ENCODE results near the gene C1orf56. TPM values are rescaled to one million over a fixed set of nuclear protein-coding genes. Genes with fewer than 3 reads are reported as not detected.
A peak's percentile ranks its signal among the peaks of the same experiment; 100 is the strongest.

The C1orf56 gene
- total RNA-seq, 4 donors from 2014 or later, result 3.7 to 9.8 (median 7.0) TPM

GRCh38 chr1:151036356-151036755, 11.2 kb upstream of the C1orf56 start, which contains the start of gene BNIPL:
TSS of gene BNIPL (plus strand) at chr1:151036586. CDS start at chr1:151036726, 140 bp downstream.
- H3K4me3 ChIP-seq, result no peak within 1 kb of the TSS

DNA sequence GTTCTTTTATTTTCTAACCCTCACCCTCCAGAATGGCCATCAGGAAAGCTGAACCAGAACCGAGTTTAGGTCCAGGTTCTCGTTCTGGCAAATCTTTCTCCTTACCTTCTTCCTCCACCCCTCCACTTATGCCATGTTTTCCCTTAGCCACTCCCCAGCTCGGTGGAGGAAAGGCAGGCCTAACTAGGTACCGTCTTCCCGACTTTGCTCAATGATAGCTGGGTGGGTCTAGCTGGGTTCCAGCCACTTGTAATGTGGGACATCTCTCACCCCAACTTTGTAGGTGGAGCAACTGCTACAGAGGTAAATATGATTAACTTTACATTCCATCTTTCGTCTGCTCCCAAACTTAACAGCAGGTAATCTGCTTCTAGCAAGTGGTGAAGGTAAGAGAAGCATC, 10.5 kb upstream of the C1orf56 start:
- no peak for TF ChIP-seq POLR2A (IDR thresholded peaks at IDR 0.05)
- TF ChIP-seq POLR2AphosphoS5 (IDR thresholded peaks at IDR 0.05), result no peak
- no peak for TF ChIP-seq EP300 (IDR thresholded peaks at IDR 0.05)
- TF ChIP-seq CTCF (IDR thresholded peaks at IDR 0.05), result no peak
- WGBS, 2 donors (ENCODE audit: low coverage in 1 of 2), result 80 to 93% methylated on average over 2 to 6 of the region's 6 CpGs
- H3K27me3 ChIP-seq, result no peaks in the 10 kb centered on the region
- no peak overlapping the region for H3K4me3 ChIP-seq
- H3K36me3 ChIP-seq, result peaks cover 0 to 36% of the 10 kb centered on the region in 2 donors
- no peaks in the 10 kb centered on the region for H3K4me1 ChIP-seq
- no peaks in the 10 kb centered on the region for H3K9me3 ChIP-seq
- H3K27ac ChIP-seq, result no peak overlapping the region
- ATAC-seq, result no peak

More at GRCh38 chr1:151036356-151036755, 11.2 kb upstream of the C1orf56 start, which contains the start of gene BNIPL:
- WGBS, 2 donors (ENCODE audit: low coverage in 1 of 2), result 0% methylated on average over 1 of the region's 2 CpGs; no CpG with 5 or more reads in 1 of the 2 donors
- TF ChIP-seq CTCF (IDR thresholded peaks at IDR 0.05) (no peak), POLR2A (IDR thresholded peaks at IDR 0.05) (no peak), POLR2AphosphoS5 (IDR thresholded peaks at IDR 0.05) (no peak), EP300 (IDR thresholded peaks at IDR 0.05) (no peak)
- no peaks in the 10 kb centered on the region for H3K4me1 ChIP-seq
- H3K27ac ChIP-seq, result no peak within 1 kb of the TSS
- H3K36me3 ChIP-seq, result peaks cover 0 to 43% of the 10 kb centered on the region in 2 donors
- no peaks in the 10 kb centered on the region for H3K9me3 ChIP-seq
- no peak for ATAC-seq
- H3K27me3 ChIP-seq, result no peaks in the 10 kb centered on the region

GRCh38 chr1:151039521-151039920, 8.0 kb upstream of the C1orf56 start:
- Histone ChIP-seq H3K27ac (no peak overlapping the region), H3K4me3 (no peak overlapping the region), H3K4me1 (no peaks in the 10 kb centered on the region), H3K36me3 (peaks cover 0 to 13% of the 10 kb centered on the region in 2 donors), H3K9me3 (no peaks in the 10 kb centered on the region), H3K27me3 (no peaks in the 10 kb centered on the region)
- TF ChIP-seq CTCF (IDR thresholded peaks at IDR 0.05) (no peak), POLR2AphosphoS5 (IDR thresholded peaks at IDR 0.05) (no peak), POLR2A (IDR thresholded peaks at IDR 0.05) (no peak), EP300 (IDR thresholded peaks at IDR 0.05) (no peak)
- 76 to 88% methylated on average over 3 of the region's 3 CpGs for WGBS, 2 donors (ENCODE audit: low coverage in 1 of 2)
- no peak for ATAC-seq

DNA sequence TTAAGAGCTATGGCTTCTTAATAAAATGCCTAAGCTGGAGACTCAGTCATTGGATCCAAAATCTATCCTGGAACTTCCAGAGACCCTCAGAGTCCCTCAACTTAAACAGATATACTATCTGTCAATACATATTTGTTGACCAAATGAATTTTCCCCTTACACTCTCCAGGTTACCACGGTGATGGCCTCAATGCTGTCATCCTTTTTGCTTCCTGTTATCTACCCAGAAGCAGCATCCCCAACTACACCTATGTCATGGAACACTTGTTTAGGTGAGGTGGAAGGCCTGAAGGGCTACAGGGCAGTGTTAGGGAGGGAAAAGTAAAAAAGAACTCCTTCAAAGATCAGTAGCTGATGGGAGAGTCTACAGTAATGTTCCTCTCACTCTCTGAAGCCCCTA, 4.4 kb upstream of the C1orf56 start:
- H3K36me3 ChIP-seq, result no peaks in the 10 kb centered on the region
- no peak overlapping the region for H3K4me3 ChIP-seq
- ATAC-seq, result no peak
- H3K27me3 ChIP-seq, result no peaks in the 10 kb centered on the region
- H3K4me1 ChIP-seq, result peaks cover 0 to 10% (median 4%) of the 10 kb centered on the region in 3 donors
- TF ChIP-seq EP300 (IDR thresholded peaks at IDR 0.05) (no peak), POLR2AphosphoS5 (IDR thresholded peaks at IDR 0.05) (no peak), CTCF (IDR thresholded peaks at IDR 0.05) (no peak), POLR2A (IDR thresholded peaks at IDR 0.05) (no peak)
- no peaks in the 10 kb centered on the region for H3K9me3 ChIP-seq
- no CpG with 5 or more reads among the region's 1 CpG for WGBS, 2 donors (ENCODE audit: low coverage in 1 of 2)
- H3K27ac ChIP-seq, result no peak overlapping the region

- 0% methylated on average over 6 to 12 of the region's 48 CpGs for WGBS, 2 donors (ENCODE audit: low coverage in 1 of 2)
- H3K27me3 ChIP-seq, result no peaks in the 10 kb centered on the region
- ATAC-seq, result peak; percentile 79
- H3K36me3 ChIP-seq, result peaks cover 0 to 26% of the 10 kb centered on the region in 2 donors
- no peaks in the 10 kb centered on the region for H3K9me3 ChIP-seq
- H3K4me3 ChIP-seq, result peak overlapping the region; percentile 50 to 63
- peaks cover 0 to 35% (median 4%) of the 10 kb centered on the region in 3 donors for H3K4me1 ChIP-seq
- TF ChIP-seq POLR2A (IDR thresholded peaks at IDR 0.05) (no peak), CTCF (IDR thresholded peaks at IDR 0.05) (peak in 2 of 4 experiments; percentile 65 to 69), EP300 (IDR thresholded peaks at IDR 0.05) (no peak), POLR2AphosphoS5 (IDR thresholded peaks at IDR 0.05) (peak; percentile 34)
- H3K27ac ChIP-seq, result peak overlapping the region; percentile 41 to 97 (median 91)
These were observed 534 bp downstream of the C1orf56 start for GRCh38 chr1:151047925-151048644.
